HG03457 (cell line): Measurements from ENCODE around the gene TMEM181.
"Not testable (repeated sequence)": the region's sequence is repeated elsewhere in the genome, so short reads cannot be mapped to it uniquely, and the experiment has no call there.

Source experiments
- ATAC-seq: cut with Tn5 transposase; IDR thresholded peaks from one replicate; pipeline ENCODE4 v1.9.1; 2021; ENCODE audit warnings: moderate number of reproducible peaks; ENCODE audit not compliant: unreplicated experiment

The TMEM181 gene

DNA sequence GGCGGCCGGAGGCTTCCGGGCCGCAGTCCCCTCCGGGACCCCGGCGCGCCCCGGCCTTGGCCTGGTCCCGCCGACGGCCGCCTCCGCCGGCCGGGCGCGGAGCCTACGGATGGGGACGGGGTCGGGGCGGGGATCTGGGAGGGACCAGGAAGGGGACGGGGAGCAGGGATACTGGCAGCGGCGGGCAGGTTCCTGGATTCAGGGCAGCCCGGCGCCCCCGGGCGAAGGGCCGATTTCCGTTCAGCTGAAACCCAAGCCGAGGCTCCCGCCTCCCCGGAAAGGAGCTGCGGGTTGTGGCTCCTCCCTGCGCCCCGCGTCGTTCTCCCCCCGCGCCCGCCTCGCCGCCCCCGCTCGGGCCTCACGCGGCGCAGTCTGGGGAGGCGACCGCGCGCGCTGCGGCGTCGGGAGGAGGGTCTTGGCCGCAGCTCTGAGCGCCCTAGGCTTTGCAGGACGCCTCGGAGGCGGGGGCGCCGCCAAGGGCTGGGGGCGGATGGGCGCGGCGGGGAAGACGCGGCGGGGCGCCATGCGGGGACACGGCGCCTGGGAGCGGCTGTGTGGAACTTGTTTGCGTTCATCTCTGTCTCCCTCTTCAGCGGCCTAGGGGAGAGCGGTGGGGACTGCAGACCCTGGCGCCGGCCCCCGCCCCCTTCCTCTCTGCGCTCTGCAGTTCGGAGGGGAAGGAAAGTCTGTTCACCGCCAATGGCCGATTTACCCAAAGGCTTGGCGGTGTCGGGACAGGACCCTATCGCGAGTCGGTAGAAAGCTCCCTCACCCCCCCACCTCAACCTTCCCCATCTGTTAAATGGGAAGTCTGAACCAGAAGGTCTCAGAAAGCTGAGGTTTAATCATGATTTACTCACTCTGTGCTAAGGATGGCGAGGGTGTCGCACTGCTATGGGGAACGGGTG is 22.7 kb upstream of the TMEM181 start:
- ATAC-seq: no peak

DNA sequence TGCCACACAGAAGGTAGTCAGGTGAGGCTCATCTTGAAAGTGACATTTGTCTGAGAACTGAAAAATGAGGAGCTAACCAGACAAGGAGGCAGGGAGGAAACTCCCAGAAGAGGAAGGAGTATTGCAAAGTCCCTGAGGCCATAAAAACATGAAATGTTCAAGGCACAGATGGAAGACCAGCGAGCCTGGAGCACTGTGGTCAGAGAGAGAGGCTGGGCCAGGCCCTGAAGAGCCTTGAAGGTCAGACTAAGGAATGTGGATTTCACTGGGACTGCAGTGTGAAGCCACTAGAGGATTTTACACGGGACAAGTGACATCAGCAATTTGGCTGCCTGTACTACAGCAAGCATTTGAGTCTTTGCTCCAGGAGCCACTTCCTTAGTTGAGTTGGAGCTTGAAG is 21.1 kb upstream of the TMEM181 start:
- ATAC-seq: no peak

DNA sequence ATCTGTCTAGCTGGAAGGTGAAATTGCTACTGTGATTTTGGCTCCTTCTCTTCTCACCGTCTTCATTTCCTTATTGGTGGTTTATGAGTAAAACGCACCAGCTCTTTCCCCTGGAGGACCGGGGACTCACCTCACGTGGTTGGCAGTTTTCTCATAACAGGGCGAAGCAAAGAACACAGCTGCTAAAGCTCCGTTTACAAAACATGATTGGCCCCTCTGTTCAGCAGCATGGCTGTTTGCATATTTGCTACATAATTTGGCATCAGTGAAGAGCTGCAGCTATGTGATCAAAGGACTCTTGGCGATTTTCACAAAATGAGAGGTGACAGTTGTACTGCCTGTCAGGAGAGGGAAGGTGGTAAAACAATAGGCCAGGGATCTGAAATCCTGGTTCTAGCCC is 20.5 kb upstream of the TMEM181 start:
- ATAC-seq: no peak

DNA sequence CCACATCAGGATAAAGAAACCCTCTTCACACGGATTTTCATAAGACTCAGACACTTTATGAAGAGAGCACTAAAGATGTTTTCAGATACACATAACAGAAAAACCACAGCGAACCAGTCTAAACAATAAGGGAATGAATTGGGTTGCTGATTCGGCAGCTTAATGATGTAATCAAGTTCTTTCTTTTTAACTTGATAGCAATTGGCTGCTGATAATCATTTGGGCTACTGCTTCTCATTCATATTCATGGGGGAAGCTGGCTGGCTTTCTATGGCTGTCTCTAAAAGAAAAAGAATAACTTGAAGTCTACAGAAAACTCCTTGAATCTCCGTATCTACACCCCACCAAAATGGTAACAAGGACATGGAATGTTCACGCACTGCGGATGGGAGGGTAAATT is 20.0 kb upstream of the TMEM181 start:
- ATAC-seq: no peak

DNA sequence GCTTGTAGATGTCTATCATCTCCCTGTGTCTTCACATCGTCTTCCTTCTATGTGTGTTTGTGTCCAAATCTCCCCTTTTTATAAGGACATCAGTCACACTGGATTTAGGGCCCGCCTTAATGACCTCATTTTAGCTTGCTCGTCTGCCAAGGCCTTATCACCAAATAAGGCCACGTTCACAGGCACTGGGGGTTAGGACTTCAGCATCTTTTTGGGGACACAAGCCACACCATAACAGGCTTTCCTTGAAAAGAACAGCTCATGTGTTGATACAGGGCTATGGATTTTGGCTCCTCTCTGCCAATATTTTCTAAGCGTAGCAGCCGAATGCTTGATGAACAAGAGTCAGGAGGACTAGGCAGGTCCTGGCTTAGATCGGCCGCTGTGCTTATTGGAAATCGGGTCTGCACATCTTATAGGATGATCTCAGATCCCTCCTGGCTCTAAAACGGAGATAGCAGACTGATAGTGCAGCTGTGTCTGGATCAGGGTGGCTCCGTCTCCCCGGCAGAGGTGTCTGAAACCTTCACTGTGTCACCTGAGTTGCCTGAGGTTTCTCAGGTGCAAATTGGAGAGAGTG is 16.2 kb upstream of the TMEM181 start:
- no peak for ATAC-seq

DNA sequence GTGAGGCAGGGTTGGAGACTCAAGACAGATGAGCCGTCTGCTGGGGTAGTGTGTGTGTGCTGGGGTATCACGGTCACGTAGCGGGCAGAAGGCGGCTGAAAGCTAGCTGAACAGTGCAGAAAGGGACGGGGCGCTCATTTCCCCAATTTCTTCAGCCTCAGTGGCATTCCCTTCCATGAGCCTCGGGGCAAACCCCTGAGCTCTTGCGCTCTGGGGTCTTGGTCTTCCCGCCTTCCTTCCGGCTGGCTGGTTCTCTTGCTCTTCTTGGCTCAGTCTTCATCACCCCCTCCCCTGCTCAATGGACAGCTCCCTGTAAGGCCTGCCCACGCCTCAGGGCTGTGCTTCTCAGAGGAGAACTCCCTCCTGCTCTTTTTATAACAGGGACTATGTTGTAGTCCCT is 15.5 kb upstream of the TMEM181 start:
- ATAC-seq: no peak

DNA sequence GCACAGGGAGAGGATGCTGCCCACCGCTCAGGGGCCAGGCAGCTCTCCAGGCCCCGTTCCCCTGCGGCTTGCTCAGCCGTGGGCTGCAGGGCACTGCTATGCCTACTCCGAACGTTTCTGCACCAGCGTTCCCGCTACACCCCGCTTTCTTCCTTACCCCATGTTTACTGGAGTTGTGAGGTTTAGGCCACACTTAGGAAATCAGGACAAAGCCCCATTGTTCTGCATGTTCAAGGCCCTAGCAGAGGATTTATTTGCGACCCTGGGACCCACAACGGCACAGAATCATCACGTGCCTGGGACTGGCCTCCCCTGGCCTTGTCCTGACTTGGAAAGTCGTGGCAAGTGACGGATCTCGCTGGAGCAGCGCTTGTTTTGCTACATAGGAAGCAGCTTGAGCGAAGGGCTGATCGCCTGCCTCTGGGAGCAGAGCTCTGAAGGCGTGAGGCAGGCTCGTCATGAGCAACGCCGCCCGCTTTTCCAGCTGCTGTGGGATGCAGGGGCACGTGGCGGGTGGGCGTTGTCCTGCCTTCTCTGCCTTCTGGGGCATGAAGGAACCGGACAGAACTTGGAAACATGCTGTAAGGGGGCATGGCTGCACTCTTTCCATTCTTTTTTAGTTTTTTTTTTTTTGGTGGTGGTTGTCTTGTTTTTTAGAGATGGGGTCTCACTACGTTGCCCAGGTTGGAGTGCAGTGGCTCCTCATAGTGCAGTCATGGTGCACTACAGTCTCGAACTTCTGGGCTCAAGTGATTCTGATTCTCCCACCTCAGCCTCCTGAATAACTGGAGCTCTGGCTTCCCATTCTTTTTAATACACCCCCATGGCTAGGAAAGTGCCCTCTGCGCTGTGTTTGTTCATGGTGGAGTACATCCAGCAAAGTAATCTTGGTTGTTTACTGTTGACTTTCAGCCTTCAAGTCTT is 14.6 kb upstream of the TMEM181 start:
- ATAC-seq: no peak

DNA sequence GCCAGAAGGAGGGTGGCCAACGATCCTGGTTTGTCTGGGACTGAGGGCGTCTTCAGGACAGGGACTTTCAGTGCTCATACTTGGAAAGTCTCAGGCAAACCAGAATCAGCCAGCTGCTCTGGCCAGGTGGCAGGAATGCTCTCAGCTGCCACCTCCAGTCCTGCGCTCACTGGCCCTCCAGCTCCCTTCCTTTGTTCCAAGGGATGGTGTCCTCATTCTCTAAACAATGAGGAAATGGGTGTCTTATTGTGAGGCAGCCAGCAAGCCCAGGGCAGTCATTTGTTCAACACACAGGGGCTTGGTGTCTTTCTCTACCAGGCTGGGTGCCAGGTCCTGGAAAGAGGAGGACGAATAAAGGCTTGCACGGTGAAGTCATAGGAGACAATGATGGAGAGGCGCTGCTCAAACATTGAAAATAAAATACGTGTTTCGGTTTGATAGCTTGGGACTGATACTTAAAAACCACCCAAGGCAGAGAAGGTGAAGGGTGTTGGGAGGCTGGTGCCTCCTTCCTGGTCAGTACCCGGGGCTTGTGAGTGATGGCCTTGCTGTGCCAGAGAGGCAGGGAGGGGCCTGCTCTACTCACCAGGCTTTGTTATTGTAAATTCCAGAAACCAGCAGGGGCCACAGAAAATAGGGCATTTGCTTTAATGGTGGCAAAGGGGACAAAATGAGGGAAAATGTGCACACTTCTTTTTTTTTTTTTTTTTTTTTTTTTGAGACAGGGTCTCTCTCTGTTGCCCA is 11.3 kb upstream of the TMEM181 start:
- ATAC-seq: no peak

DNA sequence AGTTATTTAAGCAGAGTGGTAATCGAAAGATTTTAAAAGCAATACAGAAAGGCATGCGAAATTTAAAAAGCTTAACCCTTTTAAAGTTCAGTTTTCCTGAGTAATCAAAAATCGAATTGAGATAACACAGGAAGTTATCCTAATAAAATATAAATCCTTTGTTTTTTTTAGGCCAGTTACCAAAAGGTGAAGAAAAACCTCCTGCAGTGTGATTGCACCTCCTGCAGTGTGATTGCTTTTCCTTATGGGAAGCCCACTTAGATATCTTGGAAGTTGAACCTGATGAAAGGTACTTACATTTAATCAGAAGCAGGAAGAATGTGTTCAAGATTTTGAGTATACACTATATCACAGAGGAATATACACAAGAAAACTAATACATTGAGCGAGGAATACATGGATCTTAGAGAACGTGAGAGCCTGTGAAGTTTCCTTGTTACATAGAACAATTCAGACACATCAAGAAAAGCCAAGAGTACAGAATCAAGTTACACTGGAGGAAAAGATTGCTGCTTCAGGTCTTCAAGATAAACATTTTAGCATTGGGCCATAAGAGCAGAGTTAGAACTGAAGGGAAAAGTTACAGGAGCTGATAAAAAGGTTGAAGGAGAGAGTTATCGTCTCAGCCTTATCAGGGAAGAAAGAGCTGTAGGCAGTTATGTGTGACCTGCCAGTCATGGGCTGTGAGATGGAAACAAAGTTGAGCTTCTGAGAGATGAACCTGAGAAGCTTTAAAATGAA is 7.7 kb upstream of the TMEM181 start:
- no peak for ATAC-seq

DNA sequence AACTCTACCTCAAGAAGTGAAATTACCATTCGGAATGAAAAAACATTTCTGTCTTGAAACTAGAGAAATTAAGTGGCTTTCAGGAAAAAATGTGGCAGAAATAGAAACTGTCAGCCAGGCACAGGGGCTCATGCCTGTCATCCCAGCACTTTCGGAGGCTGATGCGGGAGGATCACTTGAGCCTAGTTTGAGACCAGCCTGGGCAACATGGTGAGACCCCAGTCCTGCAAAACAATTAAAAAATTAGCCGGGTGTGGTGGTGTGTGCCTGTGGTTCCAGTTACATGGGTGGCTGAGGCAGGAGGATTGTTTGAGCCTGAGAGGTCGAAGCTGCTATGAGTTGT is 7.1 kb upstream of the TMEM181 start:
- ATAC-seq: no peak

DNA sequence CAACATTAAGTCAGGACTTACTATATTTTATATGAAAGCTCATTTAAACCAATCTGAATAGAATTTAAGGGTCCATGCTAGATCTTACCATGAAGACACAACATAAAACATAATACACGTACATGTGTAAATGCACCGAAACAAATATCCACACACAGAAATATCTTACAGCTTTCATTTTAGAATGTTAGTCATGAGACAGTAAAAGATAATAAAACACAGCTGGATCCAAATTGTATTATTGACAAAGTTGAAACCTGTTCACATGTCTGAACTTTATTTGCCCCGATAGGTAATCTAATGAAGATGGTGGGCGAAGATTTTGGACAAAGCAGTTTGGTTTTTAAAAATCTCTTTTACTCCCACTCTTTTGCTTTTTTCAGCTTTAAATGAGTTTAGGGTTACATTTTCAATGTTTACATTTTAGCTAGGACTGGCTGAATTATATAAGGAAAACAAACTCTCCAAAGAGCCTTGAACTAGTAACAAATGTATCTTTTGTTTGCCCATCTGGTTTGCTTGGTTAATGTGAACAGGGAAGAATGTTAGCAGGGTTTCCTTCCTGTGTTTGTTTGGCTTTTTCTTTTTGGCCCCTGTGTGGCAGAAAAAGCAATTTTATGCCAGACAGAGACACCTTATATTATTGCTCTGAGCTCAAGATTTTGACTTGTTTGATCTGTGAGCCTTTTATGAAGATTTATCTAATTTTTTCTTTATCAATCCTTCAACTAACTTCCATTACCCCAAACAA is 5.1 kb upstream of the TMEM181 start:
- ATAC-seq: no peak

DNA sequence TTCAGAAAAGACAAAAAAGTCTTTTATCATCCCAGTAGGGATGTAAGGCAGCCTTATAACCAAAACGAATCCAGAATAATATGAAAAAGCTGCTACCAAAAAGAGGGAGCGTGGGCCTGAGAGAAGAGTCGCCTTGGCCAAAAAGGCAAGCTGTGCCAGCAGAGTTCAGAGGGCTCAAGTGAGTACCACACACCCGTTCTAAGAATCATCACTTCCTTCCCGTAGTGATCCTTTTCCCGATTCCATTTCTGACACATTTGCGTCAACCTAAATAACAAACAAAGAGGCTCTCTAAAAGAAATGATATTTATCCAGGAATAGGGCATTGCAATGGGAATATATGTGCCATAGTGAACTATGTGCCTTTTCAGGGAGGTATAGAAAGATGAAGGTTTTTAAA is 3.8 kb upstream of the TMEM181 start:
- no peak for ATAC-seq

DNA sequence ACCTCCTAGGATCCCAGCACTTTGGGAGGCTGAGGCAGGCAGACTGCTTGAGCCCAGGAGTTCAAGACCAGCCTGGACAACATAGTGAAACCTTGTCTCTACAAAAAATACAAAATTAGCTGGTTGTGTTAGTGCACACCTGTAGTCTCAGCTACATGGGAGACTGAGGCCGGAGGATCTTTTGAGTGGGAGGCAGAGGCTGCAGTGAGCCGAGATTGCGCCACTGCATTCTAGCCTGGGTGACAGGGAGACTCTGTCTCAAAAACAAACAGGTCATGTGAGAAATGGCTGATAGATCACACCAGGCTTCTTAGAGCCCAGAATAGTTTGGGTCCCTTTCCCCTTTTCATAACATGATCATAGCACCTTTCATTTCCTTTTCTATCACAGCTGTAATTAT is 2.8 kb upstream of the TMEM181 start:
- ATAC-seq: not testable (repeated sequence)

DNA sequence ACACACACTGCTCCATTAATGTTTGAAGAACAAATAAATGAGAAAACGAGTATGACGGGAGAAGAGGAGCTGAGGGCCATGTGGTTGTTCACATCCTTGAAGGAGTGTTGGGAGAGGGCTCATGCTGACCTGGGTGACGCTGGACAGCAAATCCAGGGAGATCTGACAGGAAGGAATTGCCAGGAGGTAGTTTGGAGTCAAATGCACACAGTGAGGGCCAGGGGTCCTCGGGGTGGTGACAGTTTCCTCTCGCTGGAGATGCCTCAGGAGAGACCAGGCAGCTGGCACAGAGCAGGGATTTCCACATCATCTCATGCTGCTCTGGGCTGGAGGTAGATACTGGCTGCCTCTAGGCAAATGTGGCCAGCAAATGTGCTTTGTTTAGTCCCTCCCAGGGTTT is 2.0 kb upstream of the TMEM181 start:
- ATAC-seq: no peak

DNA sequence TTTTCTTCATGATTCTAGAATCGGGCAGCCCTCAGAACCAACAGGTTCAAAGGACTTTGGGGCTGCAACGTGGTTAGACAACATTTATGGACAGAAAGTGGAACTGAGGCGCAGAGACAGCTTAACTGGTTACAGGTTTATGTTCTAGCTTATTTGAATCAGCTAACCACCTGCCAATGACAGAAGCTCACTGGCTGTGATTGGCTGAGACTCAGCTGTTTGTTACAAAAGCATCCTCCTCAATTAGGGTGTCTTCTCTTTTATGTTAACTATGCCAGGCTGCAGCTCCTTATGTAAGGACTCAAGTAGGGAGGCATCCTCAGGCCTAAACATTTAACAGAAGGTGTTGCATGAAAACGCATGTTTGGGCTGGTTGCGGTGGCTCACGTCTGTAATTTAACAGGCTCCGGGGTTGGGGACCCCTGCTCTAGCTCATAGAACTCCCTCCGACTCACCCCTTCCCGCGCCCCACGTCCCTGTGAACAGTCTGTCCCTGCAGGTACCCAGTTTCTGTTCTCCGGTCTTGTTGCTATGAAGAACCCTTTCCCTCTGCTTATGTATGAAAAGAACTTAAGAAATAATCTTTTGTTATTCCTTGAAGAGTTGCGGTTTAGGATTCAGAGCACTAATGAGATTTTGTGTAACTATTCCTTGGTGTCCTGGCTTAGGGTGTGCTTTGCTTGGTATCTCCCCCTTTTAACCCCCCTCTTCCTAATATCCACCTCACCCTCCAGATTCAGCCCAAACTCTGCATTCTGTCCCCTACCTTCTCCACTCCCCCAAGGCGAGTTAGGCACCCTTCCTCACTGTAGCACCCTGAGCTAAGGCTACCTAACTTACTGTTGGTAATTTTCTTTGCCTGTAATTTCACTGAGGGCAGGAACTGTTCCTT is 1.2 kb upstream of the TMEM181 start:
- ATAC-seq: no peak

DNA sequence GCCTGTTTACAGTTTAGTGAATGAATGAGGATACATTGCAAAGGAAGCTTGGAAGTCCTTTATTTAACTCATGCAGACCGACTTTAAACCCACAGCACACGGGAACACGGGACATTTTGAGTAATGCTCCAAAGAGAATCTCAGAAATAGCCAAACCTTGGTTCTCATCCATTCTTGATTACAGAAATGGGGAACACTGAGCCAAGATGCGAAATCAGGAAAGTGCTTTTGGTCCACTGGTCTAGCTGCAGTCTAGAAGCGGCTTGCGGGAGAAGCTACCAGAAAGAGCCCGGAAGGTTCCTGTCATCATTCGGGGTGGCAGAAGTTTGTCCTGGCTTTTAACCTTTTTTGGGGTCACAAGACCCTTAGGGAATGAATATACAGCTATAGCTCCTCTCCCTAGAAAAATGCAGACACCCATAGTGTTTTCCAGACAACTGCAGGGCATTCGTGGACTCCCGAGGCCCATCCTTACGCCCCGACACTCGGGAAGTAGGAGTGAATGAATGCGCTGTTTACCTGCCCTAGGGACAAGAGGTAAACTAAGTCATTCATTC is 475 bp upstream of the TMEM181 start:
- ATAC-seq: no peak

DNA sequence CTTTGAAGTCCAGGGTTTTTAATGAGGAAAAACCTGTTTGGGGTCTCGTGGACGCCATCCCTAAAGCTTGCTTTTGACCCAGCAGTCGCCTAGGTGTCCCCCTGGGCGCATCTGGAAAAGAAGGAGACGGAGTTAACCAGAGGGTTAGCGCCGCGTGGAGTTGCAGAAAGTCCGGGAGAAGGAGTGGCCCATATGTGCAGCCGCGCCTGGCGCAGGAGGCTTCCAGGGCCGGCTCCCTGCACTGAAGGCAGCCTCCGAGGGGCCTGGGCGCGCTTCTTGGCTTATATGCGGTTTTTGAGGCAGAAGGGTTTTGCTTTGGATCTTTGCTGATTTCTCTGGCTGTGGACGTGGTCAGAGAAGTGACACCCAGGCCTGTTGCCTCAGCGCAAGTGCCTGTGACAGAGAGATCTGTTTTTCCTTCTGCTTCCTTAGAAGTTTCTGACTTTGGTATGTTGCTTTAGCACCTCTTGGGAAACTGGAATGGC is 987 bp downstream of the TMEM181 start:
- no peak for ATAC-seq

DNA sequence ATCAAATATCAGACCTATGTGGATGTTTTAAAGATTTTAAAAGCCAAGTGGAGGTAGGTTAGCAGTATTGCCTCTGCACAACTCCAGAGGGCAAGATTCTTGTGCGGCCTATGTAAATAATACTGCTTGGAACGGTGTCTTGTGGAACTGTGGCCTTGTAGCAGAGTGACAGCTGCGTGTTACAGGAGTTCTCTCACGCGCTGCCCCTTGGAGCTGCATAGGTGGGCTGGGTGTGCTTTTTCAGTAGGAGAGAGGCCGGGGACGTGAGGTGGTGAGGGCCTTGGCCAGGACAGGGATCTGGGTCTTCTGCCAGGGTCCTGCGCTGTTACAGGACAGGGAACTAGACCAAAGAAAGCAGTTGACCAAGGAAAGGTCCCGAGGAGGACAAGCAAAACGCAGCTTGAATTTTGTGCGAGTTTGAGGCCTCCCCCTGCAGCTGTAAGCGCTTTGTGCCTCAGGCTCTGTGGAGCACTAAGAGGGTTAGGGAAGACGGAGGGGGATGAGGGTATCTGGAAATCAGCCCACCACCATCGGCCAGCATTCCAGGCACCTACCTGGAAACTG is 1.5 kb downstream of the TMEM181 start:
- no peak for ATAC-seq
